ENCODE measurements around the gene HDAC3.
A peak's percentile ranks its signal among the peaks of the same experiment; 100 is the strongest.

Gene HDAC3

GRCh38 chr5:141598391-141599345 is 38.0 kb downstream of the HDAC3 start:
- peak; percentile 31 for DNase-seq

GRCh38 chr5:141597814-141598213 is 38.8 kb downstream of the HDAC3 start:
- DNase-seq, result no peak

- peak; percentile 74 for DNase-seq
Observed at GRCh38 chr5:141597394-141597793, 39.3 kb downstream of the HDAC3 start.

- no peak for DNase-seq
Observed at GRCh38 chr5:141596867-141597266, 39.8 kb downstream of the HDAC3 start.

GRCh38 chr5:141590127-141590526 is 46.5 kb downstream of the HDAC3 start:
- no peak for DNase-seq

GRCh38 chr5:141586246-141586645 is 50.4 kb downstream of the HDAC3 start:
- no peak for DNase-seq

- no peak for DNase-seq
Observed at GRCh38 chr5:141585594-141585993, 51.1 kb downstream of the HDAC3 start.

- no peak for DNase-seq
Observed at GRCh38 chr5:141574122-141574510, 62.5 kb downstream of the HDAC3 start.

- peak; percentile 8 for DNase-seq
Observed at GRCh38 chr5:141573489-141574121, 63.0 kb downstream of the HDAC3 start.

Data from NCI-H69 (cell line).